Glomerular visceral epithelial cell (primary cell): ENCODE results near the gene HS3ST5.

ENCODE experiments used
- DNase-seq: peaks from one replicate; pipeline ENCODE4 v3.0.0-alpha.2; 2016; ENCODE audit errors: extremely low spot score

The HS3ST5 gene, protein sequence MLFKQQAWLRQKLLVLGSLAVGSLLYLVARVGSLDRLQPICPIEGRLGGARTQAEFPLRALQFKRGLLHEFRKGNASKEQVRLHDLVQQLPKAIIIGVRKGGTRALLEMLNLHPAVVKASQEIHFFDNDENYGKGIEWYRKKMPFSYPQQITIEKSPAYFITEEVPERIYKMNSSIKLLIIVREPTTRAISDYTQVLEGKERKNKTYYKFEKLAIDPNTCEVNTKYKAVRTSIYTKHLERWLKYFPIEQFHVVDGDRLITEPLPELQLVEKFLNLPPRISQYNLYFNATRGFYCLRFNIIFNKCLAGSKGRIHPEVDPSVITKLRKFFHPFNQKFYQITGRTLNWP

DNA sequence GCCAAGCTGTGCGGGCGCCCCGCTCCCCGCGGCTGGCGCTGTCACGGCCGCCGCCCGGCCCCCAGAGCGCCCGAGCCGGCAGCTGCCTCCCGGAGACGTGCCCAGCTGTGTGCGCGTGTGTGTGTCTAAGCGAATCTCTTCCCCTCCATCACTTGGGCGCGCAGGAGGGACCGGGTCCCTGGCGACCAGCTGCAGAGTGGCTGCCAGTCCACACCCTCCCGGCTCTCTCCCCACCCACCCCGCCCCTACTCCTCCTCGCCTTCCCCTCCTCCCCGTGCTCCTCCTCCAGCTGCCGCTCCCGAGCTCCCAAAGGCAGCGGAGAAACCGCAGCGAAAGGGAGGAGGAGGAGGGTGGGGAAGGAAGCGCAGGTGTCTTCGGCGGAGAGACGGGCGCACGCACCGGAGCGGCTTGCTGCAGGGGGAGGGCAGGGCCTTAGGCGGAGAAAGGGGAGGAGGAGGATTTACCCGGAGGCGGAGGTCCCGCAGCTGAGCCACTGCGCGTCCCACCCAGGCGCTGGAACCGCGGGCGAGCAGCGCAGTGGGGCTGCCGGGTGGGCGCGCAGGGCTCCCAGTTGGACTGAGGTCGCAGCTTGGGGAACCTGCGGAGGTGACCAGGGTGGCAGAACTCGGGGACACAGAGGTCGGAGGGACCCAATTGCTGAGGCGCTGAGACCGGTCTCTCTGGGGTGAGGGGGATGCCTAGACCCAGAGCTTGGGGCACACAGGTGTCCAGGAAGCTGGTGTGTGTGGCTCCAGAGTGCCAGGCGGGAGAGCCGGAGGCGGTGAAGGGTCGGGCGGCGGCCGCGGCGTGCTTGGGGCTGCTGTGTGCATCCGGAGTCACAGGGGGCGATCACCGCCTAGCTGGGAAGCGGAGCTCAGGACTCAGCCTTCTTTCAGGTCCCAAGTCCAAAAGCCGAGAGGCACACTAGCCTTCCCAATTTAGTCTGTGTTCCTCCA is at the start of gene HS3ST5:
HS3ST5 (minus strand) TSS at position 198 of the 956 bp plus-strand sequence. CDS start 280,178 bp downstream, outside the sequence.
- peak; percentile 62 for DNase-seq

DNA sequence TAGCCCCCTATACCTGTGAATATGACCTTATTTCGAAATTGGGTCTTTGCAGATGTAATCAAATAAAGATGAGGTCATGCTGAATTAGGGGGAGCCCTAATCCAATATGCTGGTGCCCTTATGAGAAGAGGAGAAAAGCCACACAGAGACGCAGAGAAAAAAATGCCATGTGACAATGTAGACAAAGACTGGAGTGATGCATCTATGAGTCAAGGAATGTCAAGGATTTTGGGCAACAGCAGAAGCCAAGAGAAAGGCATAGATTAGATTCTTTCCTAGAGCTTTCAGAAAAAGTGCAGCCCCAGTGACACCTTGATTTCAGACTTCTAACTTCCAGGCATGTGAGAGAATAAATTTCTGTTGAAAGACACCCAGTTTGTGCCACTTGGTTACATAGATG is 47.4 kb upstream of the HS3ST5 start:
- DNase-seq: no peak

DNA sequence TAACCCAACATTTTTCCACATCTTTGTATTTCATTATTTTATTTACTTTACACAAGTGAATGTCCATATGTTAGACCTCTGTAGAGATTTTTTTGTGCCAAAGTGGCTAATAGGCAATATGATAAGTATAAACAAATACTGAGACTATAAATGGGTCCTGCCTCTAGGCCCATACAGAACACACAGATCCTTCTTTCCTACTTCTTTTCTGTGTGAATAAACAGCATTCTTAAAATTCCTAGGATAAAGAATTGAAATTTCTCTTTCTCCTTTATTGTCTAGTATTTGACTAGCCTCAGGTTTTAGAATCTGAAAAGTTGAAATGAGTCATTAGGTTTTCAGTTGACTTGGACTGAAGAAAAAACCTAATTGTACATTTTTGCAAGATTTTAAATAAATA is 46.3 kb upstream of the HS3ST5 start:
- no peak for DNase-seq

DNA sequence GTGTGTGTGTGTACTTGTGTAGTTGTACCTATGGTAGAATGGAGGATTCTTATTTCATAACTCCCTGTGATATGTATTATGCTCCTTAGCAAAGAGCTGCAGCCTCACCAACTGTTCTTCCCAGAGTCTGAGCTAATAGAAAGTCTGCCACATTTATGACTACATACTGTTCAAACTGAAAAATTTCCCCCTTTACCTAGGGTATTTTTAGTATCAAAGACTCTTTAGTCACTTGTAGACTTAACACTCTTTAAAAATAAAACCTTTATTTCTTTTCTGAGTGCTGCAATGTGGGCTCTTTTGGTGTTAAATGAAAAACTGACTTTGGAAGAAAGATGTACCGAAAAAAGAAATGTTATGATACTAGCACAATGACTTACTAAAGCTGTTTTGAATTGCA is 39.6 kb upstream of the HS3ST5 start:
- no peak for DNase-seq

DNA sequence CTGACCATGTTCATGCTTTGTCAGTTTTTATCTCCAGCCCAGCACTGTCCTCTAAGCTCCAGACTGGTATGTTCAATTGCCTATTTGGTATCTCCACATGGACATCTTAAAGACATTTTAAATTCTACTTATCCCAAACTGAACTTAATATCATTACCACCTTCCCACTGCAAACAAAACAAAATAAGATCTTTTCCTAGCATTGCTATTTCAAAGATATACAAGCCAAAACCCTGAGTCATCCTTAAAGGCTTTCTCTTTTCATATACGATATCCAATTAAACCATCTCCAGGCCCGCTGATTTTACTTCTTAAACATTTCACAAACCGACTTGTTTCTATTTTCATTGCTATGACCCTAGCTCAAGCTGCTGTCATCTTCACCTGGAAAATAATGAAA is 35.1 kb upstream of the HS3ST5 start:
- no peak for DNase-seq

DNA sequence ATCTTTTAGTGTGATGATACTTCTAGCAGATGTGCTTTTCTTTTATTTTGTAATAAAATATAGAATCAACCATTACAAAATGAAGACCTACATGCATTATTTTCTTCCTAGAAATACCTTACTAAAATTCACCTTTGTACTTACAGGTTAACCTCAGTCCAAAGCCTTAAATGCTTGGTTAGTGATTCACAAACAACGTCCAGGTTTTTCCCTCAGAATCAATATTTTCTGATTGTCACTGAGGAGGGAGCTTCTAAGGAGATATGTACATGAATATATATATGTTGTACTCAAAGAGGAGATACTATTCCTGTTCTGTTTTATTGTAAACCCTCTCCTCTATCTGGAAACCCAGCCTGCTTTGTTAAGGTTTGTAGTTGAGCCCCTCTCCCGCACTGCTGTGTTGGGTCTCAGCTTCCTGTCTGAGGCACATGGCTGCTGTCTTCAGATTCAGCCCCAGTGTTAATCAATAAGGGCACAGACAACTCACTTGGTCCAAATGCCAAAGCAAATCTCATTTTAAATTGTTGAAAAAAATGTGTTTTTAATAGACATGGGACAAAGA is 33.9 kb upstream of the HS3ST5 start:
- no peak for DNase-seq

DNA sequence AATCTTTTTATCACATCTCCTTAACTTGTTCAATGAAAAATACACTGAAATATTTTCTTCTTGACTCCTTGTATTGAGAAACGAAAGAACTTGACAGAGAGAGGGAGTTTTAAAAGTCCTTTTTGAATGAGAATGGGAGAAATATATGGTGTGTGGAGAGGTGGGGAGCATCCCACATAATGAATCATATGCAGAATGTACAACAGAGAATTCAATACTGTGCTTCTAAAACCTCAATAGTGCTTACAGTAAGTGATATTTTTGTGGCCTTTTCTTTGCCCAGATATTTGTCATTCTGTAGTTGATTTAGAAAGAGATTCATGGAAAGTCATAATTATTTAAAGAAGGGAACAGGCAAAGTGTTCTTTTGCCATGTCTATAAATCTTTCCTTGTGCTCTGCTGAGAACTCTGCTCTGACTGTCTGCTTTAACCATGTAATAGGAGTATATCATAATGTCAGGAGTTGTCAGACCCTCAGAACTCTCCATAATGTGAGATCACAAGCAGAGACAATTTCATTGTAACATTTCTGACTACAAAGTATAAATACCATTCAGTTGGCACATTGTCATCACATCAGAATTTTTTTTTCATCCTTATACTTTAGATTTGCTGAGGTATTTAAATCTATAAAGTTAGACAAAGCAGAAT is 32.8 kb upstream of the HS3ST5 start:
- no peak for DNase-seq

DNA sequence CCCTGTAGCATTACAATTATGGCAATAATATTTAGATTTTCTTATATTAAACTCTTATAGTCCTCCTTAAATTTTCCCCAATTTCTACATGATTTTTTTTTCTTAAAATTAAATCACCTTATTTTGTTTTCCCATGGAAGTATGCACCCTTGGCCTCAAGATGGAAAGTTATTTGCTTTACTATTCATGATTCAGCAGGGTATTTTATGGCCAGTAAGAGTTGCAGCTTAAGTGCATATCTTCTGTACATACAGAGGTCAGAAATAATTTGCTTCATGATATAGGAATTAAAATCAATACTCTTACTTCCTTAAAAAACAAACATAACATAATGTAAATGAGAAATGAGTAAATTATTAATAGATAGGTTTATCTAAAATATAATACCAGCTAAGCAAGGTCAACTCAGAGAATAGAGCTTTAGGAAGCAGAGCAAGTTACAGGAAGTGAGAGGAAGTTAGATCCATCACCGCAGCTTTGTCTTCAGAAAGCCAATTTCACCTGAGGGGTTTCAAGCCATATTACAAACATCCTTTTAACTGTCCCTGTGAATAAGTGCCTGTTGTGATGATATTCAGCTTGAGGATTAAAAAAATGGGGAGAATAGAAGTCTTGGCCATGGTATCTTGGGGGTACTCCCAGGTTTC is 24.6 kb upstream of the HS3ST5 start:
- no peak for DNase-seq

DNA sequence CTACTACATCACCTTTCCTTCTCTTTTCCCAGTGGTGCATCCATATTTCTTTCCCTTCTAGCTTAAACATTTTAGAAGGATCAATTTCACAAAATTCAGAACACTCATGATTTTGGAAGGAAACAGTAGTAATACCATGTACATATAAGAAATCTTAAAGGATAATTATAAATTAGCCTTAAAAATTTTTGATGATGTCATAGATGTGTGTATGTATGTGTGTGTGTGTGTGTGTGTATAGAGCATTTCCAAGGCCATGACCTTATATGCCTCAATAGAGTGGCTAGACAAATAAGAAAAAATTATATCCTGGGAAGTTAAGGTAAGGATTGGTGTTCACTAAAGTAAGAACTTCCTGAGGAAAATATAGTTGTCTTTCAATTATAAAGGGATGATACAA is 24.1 kb upstream of the HS3ST5 start:
- no peak for DNase-seq

DNA sequence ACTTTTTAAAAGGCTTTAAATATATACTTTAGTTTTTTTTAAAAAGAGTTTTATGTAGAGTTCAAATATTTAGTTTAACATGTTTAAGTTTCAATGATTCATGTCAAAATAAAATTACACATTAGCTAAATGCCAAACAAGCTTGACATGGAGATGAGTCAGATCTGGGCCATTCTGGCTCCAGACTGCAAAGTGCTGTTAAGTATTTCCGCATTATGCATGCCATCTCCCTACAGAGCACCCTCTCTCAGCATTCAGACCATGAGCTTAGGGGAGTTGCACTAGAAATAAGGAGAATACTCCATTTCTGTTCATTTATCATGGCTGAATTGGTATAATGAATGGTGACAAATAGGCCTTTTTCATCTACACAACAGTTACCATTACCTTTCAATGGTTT is 21.5 kb upstream of the HS3ST5 start:
- peak; percentile 70 for DNase-seq

DNA sequence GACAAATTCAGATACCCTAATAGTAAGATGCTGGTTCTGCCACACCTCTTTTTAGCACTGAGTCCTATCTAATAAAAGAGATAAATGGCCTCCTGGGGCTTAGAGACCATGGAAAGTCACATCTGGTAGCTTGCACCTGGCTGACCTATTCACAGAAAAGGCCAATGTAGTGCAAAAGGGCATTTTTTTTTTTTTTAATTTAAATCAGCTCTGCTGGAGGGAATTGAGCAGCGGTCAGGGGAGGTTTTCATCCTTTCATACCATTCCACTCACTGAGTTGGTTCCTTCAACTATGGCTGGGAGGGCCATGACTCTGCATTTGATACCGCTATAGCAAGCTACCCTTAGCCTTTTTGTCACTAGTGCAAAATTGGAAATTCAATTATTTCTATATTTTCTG is 20.1 kb upstream of the HS3ST5 start:
- no peak for DNase-seq

DNA sequence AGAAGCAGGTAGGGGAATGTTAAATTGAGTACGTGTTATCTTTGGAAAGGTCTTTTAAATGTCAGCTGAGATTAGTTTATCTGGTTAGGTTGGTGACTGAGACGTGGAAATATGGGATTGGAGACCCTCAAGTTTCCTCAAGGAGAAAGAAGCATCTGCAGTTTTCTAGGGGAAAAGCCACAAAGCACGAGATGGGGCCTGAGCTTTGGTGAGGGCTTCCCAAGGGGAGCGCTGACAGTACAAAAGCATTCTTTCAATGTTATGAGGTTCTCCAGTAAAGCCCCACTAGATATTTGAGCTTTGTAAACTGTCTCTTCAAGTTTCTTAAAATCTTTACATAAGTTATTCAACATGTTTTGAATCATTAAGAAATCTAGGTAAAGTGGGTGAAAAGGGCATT is 19.6 kb upstream of the HS3ST5 start:
- no peak for DNase-seq

DNA sequence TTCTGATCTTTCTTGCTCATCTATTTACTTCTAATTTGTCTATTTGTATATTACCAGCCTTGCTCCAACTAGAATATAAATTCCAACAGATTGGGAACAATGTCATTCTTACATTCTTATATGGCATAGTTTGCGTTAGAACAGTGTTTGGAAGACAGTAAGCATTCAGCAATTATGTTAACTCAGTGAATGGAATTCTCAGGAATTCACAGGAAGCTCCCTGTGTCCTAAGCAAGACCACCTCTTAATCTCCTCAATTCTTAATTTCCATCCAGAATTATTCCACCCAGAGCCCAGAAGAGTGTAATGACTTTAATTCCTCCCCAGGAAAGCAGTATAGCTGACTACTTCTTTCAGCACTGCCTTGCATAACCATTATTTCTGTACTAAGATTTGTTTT is 18.2 kb upstream of the HS3ST5 start:
- no peak for DNase-seq

DNA sequence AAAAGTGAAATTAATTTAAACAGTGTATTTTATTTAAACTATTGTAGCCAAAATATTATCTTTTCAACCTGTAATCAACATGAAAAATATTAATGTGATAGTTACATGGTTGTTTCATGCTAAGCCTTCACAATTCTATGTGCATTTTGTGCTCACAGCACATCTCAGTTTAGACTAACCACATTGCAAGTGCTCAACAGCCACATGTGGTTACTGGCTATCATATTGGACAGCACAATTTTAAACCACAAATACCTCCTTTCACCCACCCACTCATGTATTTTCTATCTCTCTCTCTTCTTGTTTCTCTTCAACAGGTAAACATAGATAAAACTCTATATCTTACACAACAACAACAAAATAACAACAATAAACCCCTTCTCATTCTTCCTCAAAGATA is 12.5 kb upstream of the HS3ST5 start:
- DNase-seq: no peak

DNA sequence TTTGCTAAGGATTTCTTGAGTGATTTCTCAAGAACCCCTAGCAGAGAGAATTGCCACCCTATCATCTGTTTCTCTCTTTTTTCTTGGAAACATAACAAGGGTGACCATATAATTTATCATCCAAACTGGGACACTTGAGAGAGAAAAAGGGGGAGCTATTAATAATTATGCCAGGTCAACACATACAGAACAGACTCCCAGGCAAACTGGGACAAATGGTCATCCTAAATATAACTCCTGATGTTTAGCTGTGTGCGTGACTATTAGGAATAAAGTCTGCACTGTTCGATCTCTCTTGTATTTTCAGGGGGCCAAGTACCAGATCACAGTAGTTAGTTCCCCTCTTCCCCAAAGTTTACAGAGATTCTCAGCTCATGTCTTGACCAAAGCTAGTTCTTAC is 11.7 kb upstream of the HS3ST5 start:
- DNase-seq: no peak

DNA sequence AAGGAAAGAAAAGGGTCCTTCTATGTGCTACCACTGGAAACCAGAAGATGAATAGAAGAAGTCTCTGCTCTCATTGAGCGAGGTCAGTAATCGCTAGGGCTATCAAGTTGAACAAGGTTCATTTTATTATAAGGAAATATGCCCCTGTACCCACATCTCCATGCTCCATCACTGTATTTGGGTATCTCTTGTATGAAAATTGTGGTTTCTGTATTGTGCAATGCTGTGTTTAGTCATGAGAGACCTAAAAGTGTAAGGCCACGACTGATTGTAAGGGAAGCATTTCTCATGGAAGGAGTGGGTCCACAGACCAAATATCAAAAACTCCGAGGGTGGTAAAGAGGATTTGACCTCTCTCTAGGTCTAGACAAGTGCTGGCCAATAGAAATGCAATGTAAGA is 3.6 kb upstream of the HS3ST5 start:
- no peak for DNase-seq

DNA sequence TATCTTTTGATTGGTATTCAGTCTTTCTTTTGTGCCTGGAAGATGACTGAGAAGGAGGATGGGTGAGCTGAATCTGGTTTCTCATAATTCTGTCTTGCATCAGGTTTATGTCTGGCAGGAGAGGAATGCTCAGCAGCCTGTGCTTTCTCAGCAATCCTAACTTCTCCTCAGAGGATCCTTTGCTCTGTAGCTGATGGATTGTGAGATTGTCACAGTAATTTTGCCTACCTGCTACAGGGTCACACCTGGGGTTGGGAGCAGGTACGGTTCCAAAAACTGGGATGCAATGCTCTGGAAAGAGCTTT is 2.1 kb upstream of the HS3ST5 start:
- DNase-seq: no peak

DNA sequence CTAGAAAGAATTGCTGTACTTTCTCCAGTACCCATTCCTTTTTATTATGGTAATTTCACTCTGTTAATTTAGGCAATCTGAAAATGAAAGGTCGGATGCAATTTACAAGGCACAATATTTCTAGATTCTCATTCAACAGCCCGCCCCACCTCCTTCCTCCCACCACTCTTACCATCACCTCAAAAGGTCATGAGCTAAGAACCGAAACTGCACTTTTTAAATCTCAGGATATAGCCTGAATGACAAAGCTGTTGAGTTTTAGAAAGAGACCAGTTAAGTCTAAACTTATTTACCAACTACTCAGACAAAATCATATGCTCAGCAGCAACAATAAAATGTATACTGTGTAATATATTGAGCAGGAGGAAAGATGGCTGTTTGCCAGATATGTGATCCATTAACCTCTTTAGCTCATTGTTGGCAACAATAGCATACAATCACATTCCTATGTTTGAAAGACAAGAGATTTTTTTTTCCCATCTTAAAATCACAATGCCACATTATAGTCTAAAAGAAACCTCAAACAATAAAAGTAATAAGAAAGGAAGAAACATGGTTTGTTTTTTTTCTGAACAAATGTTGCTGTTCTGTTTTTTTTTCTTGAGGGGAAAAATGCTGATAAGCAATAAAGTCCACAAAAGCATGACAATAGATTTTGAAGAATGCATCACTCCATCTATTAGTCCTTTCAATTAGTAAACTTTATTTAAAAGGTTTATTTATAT is 1.6 kb upstream of the HS3ST5 start:
- DNase-seq: no peak

DNA sequence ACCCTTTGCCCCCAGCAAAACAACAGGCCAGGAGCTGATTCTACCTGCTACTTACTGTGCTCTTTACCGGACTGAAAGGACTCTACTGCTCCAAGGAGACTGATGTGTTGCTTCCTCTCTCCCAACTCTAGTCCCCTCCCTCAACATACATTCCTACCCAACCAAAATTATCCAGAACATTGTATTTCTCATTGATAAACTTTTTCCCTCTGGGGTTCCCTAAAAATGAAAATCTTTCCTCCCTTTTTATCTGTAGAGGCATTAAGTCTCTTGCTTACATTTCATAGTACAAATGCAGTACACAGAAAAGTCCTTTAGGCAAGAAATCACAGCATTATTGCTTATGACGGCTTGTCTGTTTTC is 940 bp upstream of the HS3ST5 start:
- no peak for DNase-seq

DNA sequence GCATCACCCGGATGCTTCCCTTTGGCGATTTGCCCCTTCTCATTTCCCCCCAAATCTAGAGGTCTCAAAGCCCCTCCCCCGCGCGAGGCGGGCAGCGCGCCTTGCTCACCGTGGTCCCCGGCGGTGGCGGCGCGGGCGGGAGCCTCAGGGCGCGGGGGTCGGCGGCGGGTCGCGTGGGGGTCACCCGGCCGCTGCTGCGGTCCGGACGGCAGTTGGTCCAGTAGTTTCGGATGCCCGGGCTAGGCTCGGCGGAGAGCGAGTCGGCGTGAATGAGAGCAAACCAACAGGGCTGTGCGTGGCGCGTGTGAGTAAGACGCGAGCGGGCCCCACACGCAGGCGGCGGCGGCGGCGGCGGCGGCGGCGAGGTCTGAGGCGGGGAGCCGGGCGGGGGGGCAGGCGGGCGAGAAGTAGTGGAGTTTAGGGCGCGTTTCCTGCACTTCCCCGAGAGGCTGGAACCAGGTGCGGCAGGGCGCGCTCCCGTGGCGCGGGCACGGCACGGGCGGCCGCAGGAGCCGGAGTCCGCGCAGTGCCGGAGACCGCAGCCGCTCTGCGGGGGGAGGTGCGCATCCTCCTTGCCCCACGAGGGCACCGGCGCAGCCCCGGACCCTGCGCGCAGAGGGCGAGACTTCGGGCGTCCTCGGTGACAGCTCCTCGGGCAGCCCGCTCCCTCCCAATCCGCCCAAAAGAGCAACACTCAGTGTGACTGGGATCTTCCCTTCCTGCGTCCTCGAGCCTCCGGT is 567 bp downstream of the HS3ST5 start:
- DNase-seq: peak; percentile 42

DNA sequence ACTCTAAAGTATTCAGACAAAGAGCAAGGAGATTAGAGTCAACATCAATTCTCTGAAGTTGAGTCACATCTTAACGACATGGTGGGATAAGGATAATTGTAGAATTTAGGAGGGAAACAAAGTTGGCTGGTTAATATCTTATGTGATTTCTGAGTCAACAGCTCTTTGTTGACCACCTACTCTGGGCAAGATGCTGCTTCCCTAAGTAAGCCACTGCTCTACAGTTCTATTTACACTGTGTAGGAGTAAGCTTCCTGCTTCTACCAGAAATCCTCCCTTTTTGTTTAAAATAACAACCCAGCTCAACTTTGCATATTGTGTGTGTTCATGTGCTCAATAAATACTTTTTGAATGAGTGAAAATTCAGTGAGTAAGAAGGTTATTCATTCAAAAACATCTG is 3.1 kb downstream of the HS3ST5 start:
- DNase-seq: no peak
